IPS-18a (cell line): ENCODE data around the gene GRAMD4.

Source experiments
- H3K27ac ChIP-seq: one replicate; pipeline ENCODE4 v1.5.1; 2013; ENCODE audit warnings: low read length
- H3K27me3 ChIP-seq: one replicate; pipeline ENCODE4 v1.6.1; 2013; ENCODE audit warnings: mild to moderate bottlenecking, low read length; ENCODE audit not compliant: control insufficient read depth, insufficient read depth
- H3K36me3 ChIP-seq: one replicate; pipeline ENCODE4 v1.6.1; 2013; ENCODE audit warnings: low read depth, low read length; ENCODE audit not compliant: control insufficient read depth
- H3K4me1 ChIP-seq: one replicate; pipeline ENCODE4 v1.6.1; 2013; ENCODE audit warnings: low read depth, low read length; ENCODE audit not compliant: control insufficient read depth
- H3K4me3 ChIP-seq: one replicate; pipeline ENCODE4 v1.5.1; 2013; ENCODE audit warnings: low read length
- H3K9ac ChIP-seq: one replicate; pipeline ENCODE4 v1.6.1; 2013; ENCODE audit warnings: mild to moderate bottlenecking, low read length, moderate library complexity
- H3K9me3 ChIP-seq: one replicate; pipeline ENCODE4 v1.6.1; 2013; ENCODE audit warnings: low read depth, low read length; ENCODE audit not compliant: control insufficient read depth

GRAMD4 gene

DNA sequence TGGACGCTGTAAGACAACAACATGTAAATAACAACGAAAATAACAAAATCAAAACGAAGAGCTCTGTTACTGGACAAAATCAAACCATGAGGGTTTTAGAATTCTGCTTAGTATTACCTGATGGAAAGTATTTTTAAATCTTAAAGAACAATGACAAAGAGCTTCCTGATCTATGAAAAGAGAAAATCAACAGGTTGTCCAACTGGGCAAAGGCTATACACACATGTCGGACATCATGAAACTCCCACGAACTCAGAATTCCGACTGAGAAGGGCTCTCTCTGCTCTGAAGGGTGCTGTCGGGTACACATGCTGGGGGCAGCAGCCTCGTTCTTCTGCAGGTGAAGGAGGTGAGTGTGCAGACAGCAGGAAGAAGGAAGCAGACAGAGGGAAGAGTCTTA lies 92.1 kb downstream of the GRAMD4 start:
- peaks cover 32% of the 10 kb centered on the region for H3K36me3 ChIP-seq
- no peak overlapping the region for H3K9ac ChIP-seq

DNA sequence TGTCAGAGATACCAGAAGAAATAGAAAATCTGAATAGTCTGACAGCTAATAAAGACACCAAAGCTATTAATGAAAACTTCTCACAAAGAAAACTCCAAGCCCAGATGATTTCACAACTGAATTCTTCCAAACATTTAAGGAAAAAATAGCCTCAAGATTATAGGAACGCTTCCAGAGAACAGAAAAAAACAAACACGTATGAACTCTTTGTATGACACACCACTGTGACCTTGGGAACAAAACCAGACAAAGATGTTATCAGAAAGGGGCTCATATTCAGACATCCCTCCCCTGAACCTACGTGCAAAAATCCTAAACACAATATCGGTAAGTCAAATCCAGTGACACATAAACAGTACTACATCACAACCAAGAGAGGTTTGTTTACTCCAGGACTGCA lies 94.4 kb downstream of the GRAMD4 start:
- no peak overlapping the region for H3K9ac ChIP-seq
- H3K27me3 ChIP-seq, result no peaks in the 10 kb centered on the region
- no peaks in the 10 kb centered on the region for H3K9me3 ChIP-seq
- H3K4me1 ChIP-seq, result no peaks in the 10 kb centered on the region
- peaks cover 24% of the 10 kb centered on the region for H3K36me3 ChIP-seq
- H3K27ac ChIP-seq, result no peak overlapping the region
- H3K4me3 ChIP-seq, result no peak overlapping the region

More for the DNA sequence above, 92.1 kb downstream of the GRAMD4 start:
- Histone ChIP-seq H3K9me3 (no peaks in the 10 kb centered on the region), H3K27ac (no peak overlapping the region), H3K4me3 (no peak overlapping the region), H3K4me1 (no peaks in the 10 kb centered on the region), H3K27me3 (no peaks in the 10 kb centered on the region)

DNA sequence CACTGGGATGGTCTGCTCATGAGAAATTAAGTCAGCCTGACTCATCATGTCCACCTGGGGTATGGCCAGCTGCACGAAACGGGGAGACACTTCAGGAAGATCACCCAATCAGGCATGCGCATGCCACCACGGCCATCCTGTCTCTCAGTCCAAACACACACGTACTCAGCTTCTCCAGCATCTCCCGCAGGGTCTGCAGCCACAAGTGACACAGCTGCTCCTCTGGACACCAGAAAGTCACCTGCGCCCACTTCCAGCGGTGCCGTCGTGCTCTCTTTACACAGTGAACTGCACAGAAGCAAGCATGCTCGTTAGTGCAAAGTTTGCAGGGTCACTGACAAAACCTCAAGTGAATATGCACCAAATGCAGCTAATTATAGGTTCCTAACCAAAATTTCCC lies 99.7 kb downstream of the GRAMD4 start:
- Histone ChIP-seq H3K27ac (no peak overlapping the region), H3K9me3 (no peaks in the 10 kb centered on the region), H3K27me3 (no peaks in the 10 kb centered on the region), H3K36me3 (peaks cover 15% of the 10 kb centered on the region), H3K9ac (no peak overlapping the region), H3K4me1 (no peaks in the 10 kb centered on the region), H3K4me3 (no peak overlapping the region)

GRCh38 chr22:46721501-46722085 lies 101.4 kb downstream of the GRAMD4 start:
- Histone ChIP-seq H3K4me1 (no peaks in the 10 kb centered on the region), H3K27ac (no peak overlapping the region), H3K9ac (no peak overlapping the region), H3K9me3 (no peaks in the 10 kb centered on the region), H3K36me3 (peaks cover 15% of the 10 kb centered on the region), H3K27me3 (no peaks in the 10 kb centered on the region), H3K4me3 (no peak overlapping the region)

DNA sequence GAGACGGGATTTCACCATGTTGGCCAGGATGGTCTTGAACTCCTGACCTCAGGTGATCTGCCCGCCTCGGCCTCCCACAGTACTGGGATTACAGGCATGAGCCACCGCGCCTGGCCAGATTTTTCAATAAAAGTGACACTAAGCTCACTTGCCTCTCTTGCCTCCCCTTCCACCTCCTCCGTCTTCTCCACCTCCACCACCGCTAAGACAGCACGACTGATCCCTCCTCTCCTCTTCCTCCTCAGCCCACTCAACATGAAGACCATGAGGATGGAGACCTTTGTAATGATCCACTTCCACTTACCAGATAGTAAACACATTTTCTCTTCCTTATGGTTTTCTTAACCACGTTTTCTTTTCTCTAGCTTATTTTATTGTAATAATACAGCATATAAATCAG lies 103.7 kb downstream of the GRAMD4 start:
- H3K9me3 ChIP-seq, result no peaks in the 10 kb centered on the region
- H3K27ac ChIP-seq, result no peak overlapping the region
- no peaks in the 10 kb centered on the region for H3K27me3 ChIP-seq
- no peak overlapping the region for H3K4me3 ChIP-seq
- no peaks in the 10 kb centered on the region for H3K4me1 ChIP-seq
- peaks cover 14% of the 10 kb centered on the region for H3K36me3 ChIP-seq
- no peak overlapping the region for H3K9ac ChIP-seq

- no peaks in the 10 kb centered on the region for H3K9me3 ChIP-seq
- H3K4me3 ChIP-seq, result no peak overlapping the region
- no peaks in the 10 kb centered on the region for H3K27me3 ChIP-seq
- peaks cover 1% of the 10 kb centered on the region for H3K36me3 ChIP-seq
- no peak overlapping the region for H3K27ac ChIP-seq
- no peak overlapping the region for H3K9ac ChIP-seq
- H3K4me1 ChIP-seq, result no peaks in the 10 kb centered on the region
Observed at GRCh38 chr22:46725096-46725495, 104.9 kb downstream of the GRAMD4 start.

DNA sequence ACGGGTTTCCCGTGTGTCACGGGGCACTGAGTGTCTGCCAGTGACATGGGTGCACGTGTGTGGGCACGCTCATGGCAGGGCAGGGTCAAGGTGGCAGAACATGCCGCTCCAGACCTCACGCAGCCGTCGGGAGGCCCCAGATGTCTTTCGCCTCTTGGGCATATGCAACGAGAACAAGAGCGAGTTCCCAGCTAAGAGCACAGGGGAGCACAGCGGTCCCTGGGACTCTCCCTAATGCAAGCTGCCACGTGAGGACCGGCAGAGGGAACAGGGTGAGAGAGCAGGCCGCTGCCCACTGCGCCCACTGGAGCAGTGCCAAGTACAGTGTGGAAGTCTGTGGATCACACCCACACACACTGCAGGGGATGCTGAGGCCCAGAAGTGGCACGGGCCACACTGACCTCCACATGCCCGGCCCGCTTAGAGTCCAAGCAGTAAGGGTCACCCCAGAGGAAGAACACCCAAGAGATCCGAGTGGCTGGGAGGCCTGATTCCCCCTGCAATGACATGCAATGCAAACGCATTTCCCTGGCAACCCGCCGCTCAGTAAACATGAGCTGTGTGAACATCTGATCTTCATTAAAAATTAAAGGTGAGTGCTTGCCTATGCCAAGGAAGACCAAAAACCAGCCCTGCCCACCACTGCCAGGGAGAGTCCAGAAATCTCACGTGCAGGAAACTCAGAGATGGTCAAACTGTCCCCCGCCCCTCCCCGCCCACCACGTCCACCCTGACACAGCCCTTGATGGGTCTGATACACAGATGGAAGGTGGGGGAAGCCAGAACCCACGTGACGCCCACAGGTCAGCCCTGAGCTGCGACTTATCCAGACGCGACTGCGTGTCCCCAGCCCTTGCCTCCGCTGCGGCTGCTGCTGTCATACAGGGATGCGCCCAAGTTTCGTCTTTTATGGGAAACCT lies 106.1 kb downstream of the GRAMD4 start:
- H3K36me3 ChIP-seq, result no peaks in the 10 kb centered on the region
- H3K4me1 ChIP-seq, result no peaks in the 10 kb centered on the region

DNA sequence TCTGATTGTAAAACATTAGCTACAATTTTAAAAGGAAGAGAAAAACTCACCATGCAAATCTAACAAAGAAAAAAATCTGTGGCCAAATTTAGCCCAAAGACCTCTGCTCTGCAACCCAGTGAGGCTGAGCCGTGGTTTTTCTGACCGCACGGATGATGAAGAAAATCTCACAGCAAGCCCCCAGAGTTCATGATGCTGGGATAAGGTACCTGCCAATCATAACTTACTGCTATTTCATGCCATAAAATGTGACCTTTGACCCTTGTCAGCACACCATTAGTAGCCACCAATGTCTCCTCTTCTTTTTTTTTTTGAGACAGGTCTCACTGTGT lies 106.8 kb downstream of the GRAMD4 start:
- Histone ChIP-seq H3K9ac (no peak overlapping the region), H3K9me3 (no peaks in the 10 kb centered on the region), H3K36me3 (no peaks in the 10 kb centered on the region), H3K27ac (no peak overlapping the region), H3K27me3 (no peaks in the 10 kb centered on the region), H3K4me1 (peaks cover 6% of the 10 kb centered on the region), H3K4me3 (no peak overlapping the region)

More for the DNA sequence above, 106.1 kb downstream of the GRAMD4 start:
- Histone ChIP-seq H3K9me3 (no peaks in the 10 kb centered on the region), H3K9ac (no peak overlapping the region), H3K4me3 (no peak overlapping the region), H3K27ac (no peak overlapping the region), H3K27me3 (no peaks in the 10 kb centered on the region)

DNA sequence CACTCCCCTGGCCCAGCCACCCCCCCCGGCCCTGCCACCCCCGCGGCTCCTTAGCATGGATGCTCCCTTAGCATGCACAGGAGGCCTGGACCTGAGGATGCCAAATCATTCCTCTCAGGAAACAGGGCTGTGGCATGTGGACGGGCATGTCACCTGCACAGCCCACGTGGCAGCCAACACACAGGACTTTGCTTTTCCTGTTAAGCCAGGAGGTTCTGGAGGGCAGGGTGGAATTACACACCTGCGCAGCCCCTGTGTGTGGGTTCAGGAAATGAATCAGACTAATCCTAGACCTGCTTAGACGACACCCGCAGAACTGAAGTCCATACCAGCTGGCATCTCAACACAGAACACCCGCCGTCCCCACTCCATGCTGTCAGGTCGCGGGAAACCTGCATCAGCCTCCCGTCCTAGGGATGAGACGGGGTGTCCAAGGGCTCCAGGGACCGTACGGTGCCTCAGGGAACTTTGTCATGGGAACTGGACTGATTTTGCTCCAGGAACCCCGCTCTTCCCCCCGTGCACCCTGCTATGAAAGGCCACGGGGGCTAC lies 107.7 kb downstream of the GRAMD4 start:
- Histone ChIP-seq H3K4me3 (no peak overlapping the region), H3K27ac (no peak overlapping the region), H3K9ac (no peak overlapping the region), H3K4me1 (peaks cover 7% of the 10 kb centered on the region), H3K27me3 (no peaks in the 10 kb centered on the region), H3K36me3 (no peaks in the 10 kb centered on the region), H3K9me3 (no peaks in the 10 kb centered on the region)

GRCh38 chr22:46728470-46728869 lies 108.3 kb downstream of the GRAMD4 start:
- no peaks in the 10 kb centered on the region for H3K27me3 ChIP-seq
- H3K9me3 ChIP-seq, result no peaks in the 10 kb centered on the region
- peaks cover 7% of the 10 kb centered on the region for H3K4me1 ChIP-seq
- no peak overlapping the region for H3K27ac ChIP-seq
- no peak overlapping the region for H3K9ac ChIP-seq
- H3K4me3 ChIP-seq, result no peak overlapping the region
- H3K36me3 ChIP-seq, result no peaks in the 10 kb centered on the region
